ENCODE measurements around the gene LRSAM1.
A peak's percentile ranks its signal among the peaks of the same experiment; 100 is the strongest.

Gene LRSAM1

GRCh38 chr9:127518091-127518856 lies 67.0 kb downstream of the LRSAM1 start:
- ATAC-seq: no peak

- ATAC-seq: peak; percentile 79 to 80
Measured at GRCh38 chr9:127519301-127520166, 68.2 kb downstream of the LRSAM1 start.

DNA sequence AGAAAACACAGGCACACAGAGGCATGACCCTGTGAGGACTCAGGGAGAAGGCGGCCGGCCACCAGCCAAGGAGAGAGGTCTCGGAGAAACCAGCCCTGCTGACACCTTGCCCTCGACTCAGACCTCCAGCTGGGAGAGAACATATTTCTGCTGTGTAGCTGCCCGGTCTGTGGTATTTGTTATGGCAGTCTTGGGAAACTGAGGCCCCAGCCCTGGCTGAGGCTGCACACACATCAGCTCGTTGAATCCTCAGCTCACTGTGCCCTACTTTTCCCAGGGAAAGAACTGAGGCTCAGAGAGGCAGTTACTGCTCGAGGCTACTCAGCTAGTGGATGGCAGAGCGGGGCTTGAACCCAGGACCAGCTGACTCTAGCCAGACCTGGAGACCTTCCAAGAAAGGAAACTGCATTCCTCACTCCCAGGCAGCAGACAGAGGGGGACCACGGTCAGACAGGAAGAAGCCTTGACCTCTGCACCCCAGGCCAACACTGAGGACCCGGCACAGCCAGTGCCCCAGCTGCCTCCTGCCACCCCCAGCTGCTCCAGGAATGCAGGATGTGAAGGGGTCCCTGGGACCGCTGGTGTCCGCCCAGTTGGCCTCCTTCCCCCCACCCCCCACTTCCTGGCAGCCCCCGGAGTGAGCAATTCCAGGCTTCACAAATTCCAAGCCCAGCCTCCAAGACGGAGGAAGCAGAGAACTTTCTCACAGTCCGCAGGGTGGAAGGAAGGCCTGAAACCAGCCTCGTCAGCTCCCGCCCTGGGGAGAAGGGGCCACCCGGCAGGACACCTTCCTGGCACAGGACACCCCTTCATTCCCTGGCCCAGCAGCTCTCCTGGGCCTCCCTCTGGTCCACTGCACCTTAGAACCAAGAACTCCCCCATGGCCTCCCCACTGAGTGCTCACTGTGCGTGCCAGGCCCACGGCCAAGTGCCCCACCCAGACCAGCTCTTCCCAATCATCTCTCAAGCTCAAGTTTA lies 69.9 kb downstream of the LRSAM1 start:
- ATAC-seq: no peak

- no peak for ATAC-seq
Measured at GRCh38 chr9:127521919-127522304, 70.6 kb downstream of the LRSAM1 start.

GRCh38 chr9:127522727-127523126 lies 71.4 kb downstream of the LRSAM1 start:
- ATAC-seq: no peak

DNA sequence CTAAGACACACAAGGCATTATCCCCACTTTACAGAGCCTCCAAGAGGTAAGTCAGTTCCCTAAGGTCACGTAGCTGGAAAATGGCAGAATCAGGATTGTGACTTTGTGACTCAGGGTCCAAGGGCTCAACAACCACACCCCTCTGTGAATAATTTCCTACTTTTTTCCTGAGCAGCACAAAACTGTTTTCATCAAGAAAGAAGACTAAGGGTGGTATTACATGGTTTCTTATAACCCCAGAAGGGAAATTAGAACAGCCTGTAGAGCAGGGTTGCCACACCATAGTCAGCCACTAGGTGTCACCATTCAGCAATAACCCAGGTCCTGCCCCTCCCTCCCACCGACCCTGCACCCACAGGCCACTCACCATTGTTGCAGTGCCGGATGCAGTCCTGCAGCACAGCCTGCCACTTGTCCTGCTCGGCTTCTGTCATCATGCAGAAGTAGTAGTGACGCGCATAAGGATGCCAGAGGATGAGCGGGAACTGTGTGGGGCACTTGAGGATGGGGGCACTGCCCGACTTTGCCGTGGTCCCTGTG lies 72.1 kb downstream of the LRSAM1 start:
- ATAC-seq: no peak

DNA sequence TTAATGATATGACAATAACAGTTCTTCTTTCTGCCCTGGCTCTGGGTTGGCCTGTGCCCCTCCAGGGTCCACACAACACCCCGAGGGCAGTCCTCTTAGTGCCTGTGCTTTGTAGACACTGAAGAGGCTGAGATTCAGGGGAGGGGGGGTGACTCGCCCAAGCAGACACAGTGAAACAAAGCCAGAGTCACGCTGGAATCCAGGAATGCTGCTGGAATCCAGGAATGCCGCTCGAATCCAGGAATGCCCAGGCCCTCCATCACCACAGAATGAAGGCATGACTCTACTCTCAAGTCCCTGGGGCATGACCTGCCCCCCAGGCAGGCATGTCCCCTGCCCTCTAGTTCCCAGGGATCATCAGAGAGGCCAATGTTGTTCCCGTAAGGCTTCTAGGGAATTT lies 73.1 kb downstream of the LRSAM1 start:
- no peak for ATAC-seq

DNA sequence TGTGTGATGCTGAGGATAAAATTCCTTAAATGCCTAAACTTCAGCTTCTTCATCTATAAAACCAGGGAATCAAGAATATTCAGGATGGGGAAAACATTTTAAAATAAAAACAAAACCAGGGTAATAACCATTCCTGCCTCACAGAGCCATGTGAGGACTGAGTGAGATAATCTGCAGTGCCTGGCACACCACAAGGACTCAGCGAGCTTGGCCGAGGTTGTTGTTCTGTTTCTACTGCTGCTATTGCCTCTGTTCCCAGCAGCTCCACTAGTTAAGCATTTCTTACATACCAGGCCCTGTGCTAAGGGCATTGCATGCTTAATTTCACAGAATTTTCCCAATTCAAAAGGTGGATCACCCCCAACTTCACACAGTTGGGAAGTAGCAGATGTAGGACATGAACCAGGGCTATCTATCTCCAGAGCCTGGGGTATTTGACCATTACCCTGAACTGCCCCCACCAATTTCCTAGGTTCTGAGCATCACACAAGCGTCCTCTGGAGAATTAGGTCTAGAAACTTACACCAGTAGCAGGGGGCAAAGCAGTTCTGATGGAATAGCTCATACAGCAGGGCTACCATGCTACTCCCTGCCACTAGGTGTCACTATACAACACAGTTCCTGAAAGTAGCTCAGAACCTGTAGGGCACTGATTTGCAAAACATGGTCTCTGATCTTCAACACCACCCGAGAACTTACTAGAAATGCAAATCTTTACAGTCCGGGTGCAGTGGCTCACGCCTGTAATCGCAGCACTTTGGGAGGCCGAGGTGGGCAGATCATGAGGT lies 74.3 kb downstream of the LRSAM1 start:
- ATAC-seq: no peak

GRCh38 chr9:127526655-127527559 lies 75.6 kb downstream of the LRSAM1 start:
- ATAC-seq: no peak

DNA sequence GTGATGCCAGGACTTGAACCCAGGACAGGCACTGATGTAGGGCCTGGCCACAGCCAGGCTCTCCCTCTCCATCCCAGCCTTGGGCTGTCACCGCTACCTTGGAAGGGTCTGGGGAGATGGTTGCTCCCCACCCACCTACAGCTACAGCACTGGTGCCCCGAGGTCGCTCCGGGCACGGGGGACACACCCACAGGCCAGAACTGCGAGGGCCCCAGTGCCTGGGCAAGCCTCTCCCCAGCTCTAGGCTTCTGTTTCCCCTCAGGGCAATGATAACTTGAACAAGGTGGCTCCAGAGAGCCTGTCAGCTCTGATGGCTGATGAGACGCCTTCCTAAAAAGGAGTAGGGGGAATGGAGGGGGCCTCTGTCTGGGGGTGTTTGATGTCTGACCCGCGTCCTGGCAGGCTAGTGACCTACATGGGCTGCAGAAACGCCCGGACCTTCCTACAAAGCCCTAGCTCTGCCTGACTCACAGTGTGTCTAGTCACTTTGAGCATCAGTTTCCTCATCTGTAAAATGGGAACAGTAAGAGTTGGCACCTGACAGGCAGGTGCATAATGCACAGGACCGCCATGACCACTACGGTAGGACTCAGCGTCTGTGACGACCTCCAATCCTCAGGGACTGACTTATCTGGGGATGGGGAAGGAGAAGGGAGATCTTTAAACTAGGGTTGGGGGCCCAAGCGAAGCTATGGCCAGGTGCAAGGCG lies 76.4 kb downstream of the LRSAM1 start:
- no peak for ATAC-seq

DNA sequence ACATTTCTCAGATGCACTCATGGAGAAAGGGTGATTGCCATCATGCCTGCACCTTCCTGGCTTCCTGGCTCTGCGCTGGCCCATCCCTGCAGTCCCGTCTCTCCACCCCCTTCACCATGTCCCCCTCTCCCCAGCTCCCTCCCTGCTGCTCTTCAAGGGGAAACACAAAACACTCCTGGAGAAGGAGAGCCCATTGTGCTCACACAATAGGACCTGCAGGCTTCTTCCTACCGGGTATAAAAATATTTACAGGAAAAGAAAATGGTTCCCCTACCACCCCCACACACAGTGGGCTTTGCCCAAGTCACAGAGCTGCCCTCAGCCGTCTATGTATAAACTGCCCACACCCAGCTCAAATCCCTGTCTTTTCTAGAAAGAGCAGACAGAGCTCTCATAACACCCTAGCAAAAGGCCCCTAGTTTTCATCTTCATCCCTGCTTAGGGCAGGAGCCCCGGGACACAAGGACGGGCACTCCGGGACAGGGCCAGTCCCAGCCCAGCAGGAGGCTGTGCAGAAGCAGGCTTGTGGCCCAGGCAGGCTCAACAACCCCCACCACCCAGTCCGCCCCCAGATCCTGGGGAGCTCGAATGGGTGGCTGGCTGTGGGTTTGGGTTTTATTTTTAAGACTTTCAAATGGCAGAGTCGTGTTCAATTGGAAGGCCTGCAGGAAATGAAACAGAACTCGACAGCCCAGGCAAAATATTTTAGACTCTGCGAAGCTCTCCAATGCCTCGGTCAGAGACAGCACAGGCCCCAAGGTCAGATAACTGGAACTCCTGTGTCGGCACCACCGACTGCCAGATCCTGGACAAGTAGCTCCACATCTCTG lies 77.3 kb downstream of the LRSAM1 start:
- ATAC-seq: no peak

- ATAC-seq: no peak
Measured at GRCh38 chr9:127529671-127530070, 78.4 kb downstream of the LRSAM1 start.

- ATAC-seq: no peak
Measured at GRCh38 chr9:127530206-127530941, 79.1 kb downstream of the LRSAM1 start.

DNA sequence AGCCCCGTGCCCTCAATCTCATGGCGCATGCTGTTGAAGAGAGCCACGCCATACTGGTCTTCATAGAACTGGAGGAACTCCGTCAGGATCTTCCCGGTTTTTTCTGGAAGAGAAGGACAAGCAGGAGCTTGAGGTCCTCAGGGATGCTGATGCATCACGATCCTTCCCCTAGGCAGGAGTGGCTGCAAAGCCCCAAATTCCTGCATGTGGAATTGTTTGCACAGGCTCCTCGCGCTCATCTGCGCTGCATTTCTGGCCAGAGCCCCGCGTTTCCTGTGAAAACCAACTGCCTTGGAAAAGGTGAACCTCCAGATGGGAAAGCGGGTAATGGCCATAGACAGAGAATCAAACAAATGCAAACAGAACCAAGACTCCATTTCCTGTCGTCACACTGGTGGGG lies 80.4 kb downstream of the LRSAM1 start:
- ATAC-seq: no peak

DNA sequence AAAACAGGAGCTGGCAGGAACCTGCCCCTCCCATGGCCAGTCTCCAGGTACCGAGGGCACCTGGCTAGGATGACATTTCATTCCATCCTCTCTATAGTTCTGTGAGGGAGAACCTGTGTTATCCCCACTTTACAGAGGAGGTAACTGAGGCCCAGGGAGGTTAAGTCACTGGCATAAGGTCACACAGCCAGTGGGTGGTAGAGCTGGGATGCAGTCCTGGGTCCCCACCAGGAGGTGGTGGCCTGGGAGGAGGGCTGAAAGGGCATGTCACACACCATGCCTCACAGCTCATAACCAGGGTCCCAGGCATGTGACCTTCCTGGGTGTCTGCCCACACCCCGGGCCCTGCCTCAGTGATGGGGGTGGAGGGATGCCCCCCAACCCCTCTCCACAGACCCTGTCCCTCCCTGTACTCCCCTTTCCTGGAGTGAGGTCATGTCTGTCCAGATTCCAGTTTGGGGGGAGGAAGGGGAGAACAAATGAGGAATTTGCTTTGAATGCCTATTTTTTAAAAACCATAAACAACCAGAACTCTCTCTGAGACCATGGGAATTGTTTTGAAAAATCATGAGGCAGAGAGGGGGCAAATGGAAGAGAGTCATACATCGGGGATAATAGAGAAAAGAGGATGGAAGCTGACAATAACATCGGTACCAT lies 83.1 kb downstream of the LRSAM1 start:
- ATAC-seq: no peak

DNA sequence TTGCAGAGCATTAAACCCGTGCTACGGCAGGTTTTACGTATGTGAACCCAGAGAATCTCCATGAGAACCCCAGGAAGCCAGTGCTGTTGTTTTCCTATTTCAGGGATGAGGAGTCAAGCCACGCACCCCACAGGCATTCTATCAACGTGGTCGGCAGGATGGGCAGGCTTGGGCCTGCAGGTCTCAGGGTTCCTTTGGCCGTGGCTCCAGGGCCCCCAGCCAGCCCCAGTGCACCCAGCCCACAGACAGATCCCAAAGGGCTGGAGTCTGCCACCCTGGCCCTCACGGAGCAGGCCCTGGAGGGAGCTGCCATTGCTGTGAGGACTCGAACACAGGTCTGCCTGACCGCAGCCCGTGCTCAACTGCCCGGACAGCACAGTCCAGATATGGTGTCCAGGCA lies 83.6 kb downstream of the LRSAM1 start:
- no peak for ATAC-seq

- no peak for ATAC-seq
Measured at GRCh38 chr9:127535396-127535795, 84.1 kb downstream of the LRSAM1 start.

- ATAC-seq: no peak
Measured at GRCh38 chr9:127535834-127536233, 84.5 kb downstream of the LRSAM1 start.
